ENCODE data around the gene SFRP2.

- no peak for TF ChIP-seq FOXM1 (IDR thresholded peaks at IDR 0.05; ENCODE audit: borderline replicate concordance)
- no peak for TF ChIP-seq HDGF (IDR thresholded peaks at IDR 0.05; ENCODE audit: borderline replicate concordance)
- TF ChIP-seq FOXA1 (IDR thresholded peaks at IDR 0.05) = no peak
- no peak for TF ChIP-seq BHLHE40 (IDR thresholded peaks at IDR 0.05; ENCODE audit: borderline replicate concordance)
- TF ChIP-seq CTBP1 (IDR thresholded peaks at IDR 0.05; ENCODE audit: borderline replicate concordance) = no peak
Measured at GRCh38 chr4:153758688-153759406, 30.0 kb downstream of the SFRP2 start.
